Activated CD4-positive, alpha-beta T cell treated with anti-CD3 and anti-CD28 coated beads, Interleukin-2, amount 50 U/mL, for 24 hours (primary cell): ENCODE measurements around the gene URI1.
"Not testable (repeated sequence)": the region's sequence is repeated elsewhere in the genome, so short reads cannot be mapped to it uniquely, and the experiment has no call there.

Source experiments
- DNase-seq, 2 donors: peaks; one replicate each; pipeline ENCODE4 v3.0.0-alpha.2; 2020; ENCODE audit warnings: low read depth in 1 of 2, low spot score in 1 of 2

Gene URI1

GRCh38 chr19:29940971-29941585 is 961 bp upstream of the URI1 start:
- no peak for DNase-seq

- DNase-seq, result peak; percentile 57 to 59
Observed at GRCh38 chr19:29942404-29943261, 594 bp downstream of the URI1 start.

- DNase-seq, result no peak
Observed at GRCh38 chr19:29943615-29944014, 1.6 kb downstream of the URI1 start.

GRCh38 chr19:29944390-29945012 is 2.5 kb downstream of the URI1 start:
- DNase-seq, result no peak

- no peak for DNase-seq
Observed at GRCh38 chr19:29945017-29945416, 3.0 kb downstream of the URI1 start.

GRCh38 chr19:29945433-29945832 is 3.4 kb downstream of the URI1 start:
- DNase-seq, result no peak

- DNase-seq, result no peak
Observed at GRCh38 chr19:29946645-29947044, 4.6 kb downstream of the URI1 start.

- no peak for DNase-seq
Observed at GRCh38 chr19:29947871-29948270, 5.8 kb downstream of the URI1 start.

GRCh38 chr19:29948759-29949470 is 6.9 kb downstream of the URI1 start:
- DNase-seq, result not testable (repeated sequence)

GRCh38 chr19:29952177-29952576 is 10.1 kb downstream of the URI1 start:
- no peak for DNase-seq

- DNase-seq, result no peak
Observed at GRCh38 chr19:29952646-29953045, 10.6 kb downstream of the URI1 start.

- DNase-seq, result no peak
Observed at GRCh38 chr19:29953352-29954247, 11.6 kb downstream of the URI1 start.

- no peak for DNase-seq
Observed at GRCh38 chr19:29956855-29957254, 14.8 kb downstream of the URI1 start.

GRCh38 chr19:29961311-29961710 is 19.3 kb downstream of the URI1 start:
- DNase-seq, result no peak

- DNase-seq, result no peak
Observed at GRCh38 chr19:29962793-29963192, 20.8 kb downstream of the URI1 start.

- DNase-seq, result no peak
Observed at GRCh38 chr19:29963576-29963975, 21.5 kb downstream of the URI1 start.

- no peak for DNase-seq
Observed at GRCh38 chr19:29964171-29964570, 22.1 kb downstream of the URI1 start.

GRCh38 chr19:29965492-29965891 is 23.5 kb downstream of the URI1 start:
- no peak for DNase-seq

- DNase-seq, result not testable (repeated sequence)
Observed at GRCh38 chr19:29966142-29966541, 24.1 kb downstream of the URI1 start.

GRCh38 chr19:29966588-29967249 is 24.7 kb downstream of the URI1 start:
- DNase-seq, result no peak
